Adrenal gland (tissue), 12 donors: Measurements from ENCODE around the gene IMP3. TPM values are rescaled to one million over a fixed set of nuclear protein-coding genes. Genes with fewer than 3 reads are reported as not detected.

ENCODE experiments used
- DNase-seq, 7 donors: peaks; one replicate each; pipeline ENCODE4 v3.0.0-alpha.2; 2019 to 2020
- H3K27ac ChIP-seq, 5 donors: fragments of 200-600 bp; sonication (generic) in 4 of 5; 1 replicate in 3 of 5; 2 replicates in 2 of 5; pipeline versions ENCODE4 v1.5.1 to v1.8.0; 2016 to 2020; ENCODE audit warnings: mild to moderate bottlenecking in 1 of 5
- H3K27me3 ChIP-seq: fragments of 200-600 bp; 2 replicates; pipeline ENCODE4 v1.8.0; 2021
- H3K36me3 ChIP-seq, 2 donors: fragments of 200-600 bp; replicated peaks in 1 of 2; 1 replicate in 1 of 2; 2 replicates in 1 of 2; pipeline versions ENCODE4 v1.5.1 to v1.8.0; 2018 to 2022
- H3K4me1 ChIP-seq, 2 donors: fragments of 200-600 bp; replicated peaks in 1 of 2; 1 replicate in 1 of 2; 2 replicates in 1 of 2; pipeline versions ENCODE4 v1.5.1 to v1.8.0; 2018 to 2021
- H3K4me3 ChIP-seq, 4 donors: fragments of 200-600 bp; sonication (generic) in 3 of 4; one replicate each; pipeline ENCODE4 v1.5.1; 2016 to 2018
- H3K9me3 ChIP-seq, 3 donors: fragments of 200-600 bp; sonication (generic) in 1 of 3; replicated peaks in 1 of 3; 1 replicate in 2 of 3; 2 replicates in 1 of 3; pipeline versions ENCODE4 v1.5.1 to v1.8.0; 2016 to 2021
- POLR2A ChIP-seq, 2 donors: fragments of 450-650 bp; IDR thresholded peaks; one replicate each; pipeline ENCODE4 v1.6.1; 2017; ENCODE audit warnings: antibody characterized with exemption in 2 of 2, mild to moderate bottlenecking in 2 of 2, moderate library complexity in 1 of 2
- WGBS, 4 donors: extraction: QIAGEN DNeasy Blood & Tissue Kit in 2 of 4; methylation state at CpG; one replicate each; pipeline versions ENCODE4 v1.1.5 to v1.1.7; 2013 to 2017; 5-methylcytosine and 5-hydroxymethylcytosine counted together
- intact Hi-C, 2 donors: fragments of 100-400 bp; cut with DNase I; formaldehyde crosslinking; loops; one replicate each; pipeline versions ENCODE4 v1.14.1 to v1.15.0; 2022 to 2023
- polyA plus RNA-seq, 3 donors: library from polyadenylated mRNA; stranded (reverse); fragments of 200-250 nt in 2 of 3; fragments of 350-450 nt in 1 of 3; fragmentation: Illumina TruSeq in 1 of 3; extraction: RNeasy Lipid Tissue Mini Kit (QIAGEN cat#74804) in 1 of 3; gene quantifications; one replicate each; pipeline ENCODE4 v1.2.3, GENCODE V29; 2013 to 2014
- total RNA-seq, 9 donors: library from RNA; depleted of rRNA in 4 of 9; stranded (reverse); fragments of >200 nt in 4 of 9; fragments of 120-200 nt in 1 of 9; fragmentation: NEBNext Ultra II Directional in 1 of 9; extraction: Animal tissue kit (Norgen Biotek cat#: 25700) in 1 of 9; gene quantifications; one replicate each; pipeline versions ENCODE4 v1.1.0 to v1.2.4, GENCODE V29; 2013 to 2023
- TF ChIP-seq, protein P1 (sequence below), 6 experiments: fragments of 450-650 bp in 4 of 6; fragments of 200-600 bp in 2 of 6; sonication (generic) in 1 of 6; IDR thresholded peaks; 1 replicate in 5 of 6; 2 replicates in 1 of 6; pipeline versions ENCODE4 v1.5.1 to v1.8.0; 2016 to 2021; ENCODE audit warnings: antibody characterized with exemption in 6 of 6, mild to moderate bottlenecking in 2 of 6, moderate library complexity in 1 of 6
- donor health status: healthy with polysubstance abuse.
- donor health status: Bipolar disorder and iron deficiency.
- donor health status: DM: yes; HTN: yes; CAD: no.
- donor health status: DM: no; HTN: no; CAD: no.
- donor health status: DM: no; HTN: no; CAD: no.
- donor health status: DM: yes; HTN: yes; CAD: no.

Gene IMP3
- total and polyA plus RNA-seq, 12 donors = 49.8 to 161 (median 84.0) TPM

DNA sequence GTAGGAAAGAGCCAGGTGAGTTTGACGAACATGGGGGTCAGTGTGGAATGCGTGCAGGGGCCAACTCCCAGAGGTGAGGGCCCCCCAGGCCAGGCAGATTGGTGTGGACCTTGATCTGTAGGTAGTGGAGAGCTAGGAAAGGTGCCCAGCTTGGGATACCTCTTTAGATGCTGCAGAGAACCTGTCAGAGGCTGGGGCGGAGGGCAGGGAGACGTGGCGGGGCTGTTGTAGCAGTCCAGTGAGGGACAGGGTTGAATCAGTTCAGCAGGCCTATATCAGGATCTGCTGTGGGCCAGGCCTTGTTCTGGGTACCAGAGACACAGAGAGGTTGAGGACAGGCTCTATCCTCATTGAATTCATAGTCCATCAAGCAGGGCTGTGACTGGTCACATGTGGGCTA is 16.3 kb upstream of the IMP3 start:
- H3K27me3 ChIP-seq = no peaks in the 10 kb centered on the region
- H3K4me3 ChIP-seq = no peak overlapping the region
- peaks cover 13 to 50% of the 10 kb centered on the region in 2 donors for H3K4me1 ChIP-seq
- intact Hi-C loops = no loop called here
- DNase-seq = no peak
- H3K36me3 ChIP-seq = peaks cover 0 to 18% of the 10 kb centered on the region in 2 donors
- no peak overlapping the region for H3K27ac ChIP-seq
- H3K9me3 ChIP-seq = no peaks in the 10 kb centered on the region
- TF ChIP-seq, protein P1, sequence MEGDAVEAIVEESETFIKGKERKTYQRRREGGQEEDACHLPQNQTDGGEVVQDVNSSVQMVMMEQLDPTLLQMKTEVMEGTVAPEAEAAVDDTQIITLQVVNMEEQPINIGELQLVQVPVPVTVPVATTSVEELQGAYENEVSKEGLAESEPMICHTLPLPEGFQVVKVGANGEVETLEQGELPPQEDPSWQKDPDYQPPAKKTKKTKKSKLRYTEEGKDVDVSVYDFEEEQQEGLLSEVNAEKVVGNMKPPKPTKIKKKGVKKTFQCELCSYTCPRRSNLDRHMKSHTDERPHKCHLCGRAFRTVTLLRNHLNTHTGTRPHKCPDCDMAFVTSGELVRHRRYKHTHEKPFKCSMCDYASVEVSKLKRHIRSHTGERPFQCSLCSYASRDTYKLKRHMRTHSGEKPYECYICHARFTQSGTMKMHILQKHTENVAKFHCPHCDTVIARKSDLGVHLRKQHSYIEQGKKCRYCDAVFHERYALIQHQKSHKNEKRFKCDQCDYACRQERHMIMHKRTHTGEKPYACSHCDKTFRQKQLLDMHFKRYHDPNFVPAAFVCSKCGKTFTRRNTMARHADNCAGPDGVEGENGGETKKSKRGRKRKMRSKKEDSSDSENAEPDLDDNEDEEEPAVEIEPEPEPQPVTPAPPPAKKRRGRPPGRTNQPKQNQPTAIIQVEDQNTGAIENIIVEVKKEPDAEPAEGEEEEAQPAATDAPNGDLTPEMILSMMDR (IDR thresholded peaks at IDR 0.05) = no peak
- no peak for TF ChIP-seq POLR2A (IDR thresholded peaks at IDR 0.05)
- 85 to 96% (median 95%) methylated on average over 5 of the region's 5 CpGs for WGBS, 4 donors

DNA sequence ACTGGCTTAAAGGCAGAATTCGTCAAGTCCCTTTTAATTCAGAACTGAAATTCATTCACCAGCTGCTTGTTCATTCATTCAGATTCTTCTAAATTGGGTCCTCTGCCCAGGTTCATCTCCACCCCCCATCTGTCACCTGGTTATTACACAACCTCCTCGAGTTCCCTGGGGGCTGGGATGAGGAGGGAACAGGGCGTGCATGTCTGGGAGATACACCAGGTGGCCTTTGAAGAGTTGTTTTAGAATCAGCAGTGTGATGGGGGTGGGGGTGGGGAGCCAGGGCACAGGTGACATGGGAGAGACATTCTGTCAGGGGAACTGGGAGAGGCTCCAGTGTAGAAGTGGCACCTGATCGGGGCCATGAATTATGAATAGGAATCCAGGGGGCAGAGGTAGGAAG is 15.9 kb upstream of the IMP3 start:
- H3K4me1 ChIP-seq = peaks cover 17 to 53% of the 10 kb centered on the region in 2 donors
- H3K27me3 ChIP-seq = no peaks in the 10 kb centered on the region
- DNase-seq = no peak
- intact Hi-C loops = no loop called here
- TF ChIP-seq, protein P1 (IDR thresholded peaks at IDR 0.05) = no peak
- TF ChIP-seq POLR2A (IDR thresholded peaks at IDR 0.05) = no peak
- 72 to 81% (median 76%) methylated on average over 4 of the region's 4 CpGs for WGBS, 4 donors
- no peaks in the 10 kb centered on the region for H3K9me3 ChIP-seq
- H3K36me3 ChIP-seq = peaks cover 0 to 18% of the 10 kb centered on the region in 2 donors
- no peak overlapping the region for H3K27ac ChIP-seq
- H3K4me3 ChIP-seq = no peak overlapping the region

DNA sequence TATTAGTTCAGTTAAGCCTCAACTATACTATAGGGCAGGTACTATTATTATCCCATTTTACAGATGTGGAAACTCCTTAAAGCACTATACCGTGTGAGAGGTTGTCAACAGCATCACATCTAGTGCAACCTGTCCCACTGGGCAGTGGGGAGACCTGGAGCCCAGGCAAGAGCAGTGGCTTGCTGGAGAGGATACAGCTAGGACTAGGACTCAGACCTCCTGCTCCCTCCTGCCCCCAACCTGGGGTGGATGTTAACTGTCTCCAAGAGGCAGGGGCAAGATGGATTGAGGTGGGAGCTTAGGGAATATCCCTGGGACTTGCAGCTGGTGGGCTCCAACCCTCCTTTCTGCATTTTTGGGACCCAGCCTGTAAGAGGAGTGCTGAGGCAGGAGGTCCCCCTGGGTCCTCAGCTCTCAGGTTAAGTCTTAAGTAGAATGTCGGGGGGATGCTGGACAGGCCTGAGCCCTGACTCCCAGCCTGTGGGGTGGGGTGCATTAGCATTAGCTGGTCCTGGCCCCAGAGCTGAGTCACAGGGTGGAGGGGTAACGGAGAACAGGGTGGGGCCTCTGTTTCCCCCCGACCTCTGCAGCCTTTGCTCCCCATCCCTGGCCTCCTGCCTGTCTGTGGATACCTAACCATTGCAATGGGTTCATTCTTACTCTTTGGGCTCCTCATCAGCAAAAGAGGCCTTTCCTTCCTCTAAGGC is 14.3 kb upstream of the IMP3 start:
- intact Hi-C loops = no loop called here
- Histone ChIP-seq H3K36me3 (peaks cover 0 to 18% of the 10 kb centered on the region in 2 donors), H3K9me3 (no peaks in the 10 kb centered on the region), H3K27me3 (no peaks in the 10 kb centered on the region), H3K4me1 (peaks cover 33 to 61% of the 10 kb centered on the region in 2 donors), H3K4me3 (no peak overlapping the region), H3K27ac (no peak overlapping the region)
- WGBS, 4 donors = 72 to 93% (median 82%) methylated on average over 3 to 4 of the region's 4 CpGs
- TF ChIP-seq, protein P1 (IDR thresholded peaks at IDR 0.05) = no peak
- no peak for TF ChIP-seq POLR2A (IDR thresholded peaks at IDR 0.05)
- DNase-seq = no peak

DNA sequence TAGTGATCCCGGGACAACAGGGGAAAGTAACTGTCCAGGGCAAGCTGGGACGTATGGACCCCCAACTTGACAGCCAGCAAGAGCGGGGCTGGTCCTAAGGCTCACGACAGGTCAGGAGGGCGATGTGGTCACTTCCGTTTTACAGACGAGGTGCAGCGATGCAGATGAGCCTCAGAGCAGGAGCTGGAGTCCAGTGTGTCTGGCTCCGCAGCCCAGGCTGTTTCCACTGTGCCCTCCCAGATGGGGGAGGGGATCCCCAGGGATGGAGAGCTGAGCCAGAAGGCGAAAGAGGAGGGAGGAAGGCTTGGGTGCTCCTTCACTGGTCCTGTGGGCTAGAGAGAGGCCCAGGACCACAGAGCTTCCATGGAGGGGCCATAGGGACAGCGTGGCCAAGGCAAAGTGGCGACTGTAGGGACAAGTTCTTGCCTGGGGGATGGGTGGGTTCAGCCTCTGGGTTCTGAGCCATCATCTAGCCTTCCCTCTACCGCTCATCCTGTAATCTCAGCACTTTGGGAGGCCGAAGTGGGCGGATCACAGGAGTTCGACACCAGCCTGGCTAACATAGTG is 13.4 kb upstream of the IMP3 start:
- 72 to 87% (median 84%) methylated on average over 15 to 16 of the region's 16 CpGs for WGBS, 4 donors
- H3K27me3 ChIP-seq = no peaks in the 10 kb centered on the region
- TF ChIP-seq, protein P1 (IDR thresholded peaks at IDR 0.05) = no peak
- no peak for TF ChIP-seq POLR2A (IDR thresholded peaks at IDR 0.05)
- H3K9me3 ChIP-seq = no peaks in the 10 kb centered on the region
- no peak for DNase-seq
- intact Hi-C loops = no loop called here
- H3K27ac ChIP-seq = peak overlapping the region in 1 of 5 donors; percentile 3
- H3K4me3 ChIP-seq = no peak overlapping the region
- peaks cover 39 to 69% of the 10 kb centered on the region in 2 donors for H3K4me1 ChIP-seq
- H3K36me3 ChIP-seq = peaks cover 0 to 14% of the 10 kb centered on the region in 2 donors
